Measurements from ENCODE around the gene FBXL19. TPM values are rescaled to one million over a fixed set of nuclear protein-coding genes. Genes with fewer than 3 reads are reported as not detected.

FBXL19 gene
- total and polyA plus RNA-seq, 2 of the 8 experiments (the other 6 are each of a cell fraction or from before 2014, with no cell fraction given): 47.2 to 72.2 TPM

DNA sequence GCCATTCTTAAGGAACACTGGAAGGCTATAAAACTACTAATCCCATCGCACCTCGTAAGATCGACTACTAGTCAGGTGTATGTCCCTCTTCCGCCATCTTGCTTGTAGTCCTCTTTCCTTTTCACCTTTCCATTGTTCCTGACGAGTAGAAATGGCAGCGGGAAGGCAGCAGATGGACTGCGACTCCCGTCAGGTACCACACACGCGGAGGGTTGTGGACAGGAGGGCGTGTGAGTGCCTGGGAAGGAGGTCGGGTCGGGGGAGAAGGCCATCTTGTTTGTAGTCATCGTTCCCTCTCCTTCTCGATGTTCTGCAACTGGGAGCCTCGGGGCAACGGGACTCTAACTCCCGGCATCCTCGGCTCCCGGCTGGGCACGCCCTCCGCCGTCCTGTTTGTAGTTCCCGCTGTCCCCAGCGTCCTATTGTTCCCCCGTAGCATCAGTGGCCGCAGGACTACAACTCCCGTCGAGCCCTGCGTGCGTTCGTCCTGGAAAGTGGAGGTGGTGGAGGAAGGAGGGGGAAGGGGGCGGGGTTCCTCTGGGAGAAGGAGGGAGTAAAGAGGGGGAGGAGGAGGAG lies 324 bp upstream of the FBXL19 start (continued):
- TF ChIP-seq ATF2 (IDR thresholded peaks at IDR 0.05; ENCODE audit: low read length): no peak
- TF ChIP-seq SUZ12 (IDR thresholded peaks at IDR 0.05; ENCODE audit: low read length): no peak
- TF ChIP-seq CREB1 (IDR thresholded peaks at IDR 0.05): peak; percentile 73; the same call in 1 of the 2 replicates
- TF ChIP-seq PHF8 (conservative IDR thresholded peaks at IDR 0.05; ENCODE audit: low read depth, low read length): peak; percentile 58; the same call in 1 of the 2 replicates
- TF ChIP-seq KDM1A (IDR thresholded peaks at IDR 0.05; ENCODE audit: borderline replicate concordance, low read length): no peak
- TF ChIP-seq MAFK (IDR thresholded peaks at IDR 0.05; ENCODE audit: low read depth, low read length): no peak
- peak; percentile 94 for TF ChIP-seq SIX5 (IDR thresholded peaks at IDR 0.05; ENCODE audit: low read depth, low read length)
- no peak for TF ChIP-seq POU5F1 (IDR thresholded peaks at IDR 0.05; ENCODE audit: low read depth, low read length)
- no peak for TF ChIP-seq HDAC2 (IDR thresholded peaks at IDR 0.05; ENCODE audit: borderline replicate concordance in 1 of 2, low read depth in 2 of 2, low read length in 2 of 2)
- TF ChIP-seq SP2 (IDR thresholded peaks at IDR 0.05; ENCODE audit: low read length): no peak
- TF ChIP-seq CTCF (IDR thresholded peaks at IDR 0.05; ENCODE audit: control extremely low read depth in 1 of 3, insufficient read depth in 1 of 3, low read depth in 1 of 3, low read length in 3 of 3): no peak
- no peak for TF ChIP-seq TAF7 (optimal IDR thresholded peaks at IDR 0.05; ENCODE audit: borderline replicate concordance, low read depth, low read length)
- TF ChIP-seq KDM4A (IDR thresholded peaks at IDR 0.05; ENCODE audit: low read depth, low read length, severe bottlenecking): peak; percentile 40
- peak in 1 of 2 experiments; percentile 76; a peak in 1 of 4 replicates for TF ChIP-seq SIN3A (conservative IDR thresholded peaks at IDR 0.05 in 1 of 2, IDR thresholded peaks at IDR 0.05 in 1 of 2; ENCODE audit: low read depth in 1 of 2, low read length in 2 of 2)
- no peak for TF ChIP-seq SRF (IDR thresholded peaks at IDR 0.05; ENCODE audit: low read depth, low read length)
- TF ChIP-seq NRF1 (IDR thresholded peaks at IDR 0.05; ENCODE audit: low read depth, low read length): no peak
- TF ChIP-seq CHD1 (IDR thresholded peaks at IDR 0.05; ENCODE audit: low read depth, low read length): no peak
- no peak for TF ChIP-seq RXRA (IDR thresholded peaks at IDR 0.05; ENCODE audit: insufficient read depth, low read depth, low read length)
- no peak for TF ChIP-seq NANOG (IDR thresholded peaks at IDR 0.05; ENCODE audit: insufficient read depth, low read depth, low read length, poor library complexity, severe bottlenecking)
- no peak for TF ChIP-seq CEBPB (IDR thresholded peaks at IDR 0.05; ENCODE audit: low read depth, low read length)
- TF ChIP-seq KDM5A (IDR thresholded peaks at IDR 0.05; ENCODE audit: low read length): peak; percentile 71
